ENCODE measurements around the gene INIP. TPM values are rescaled to one million over a fixed set of nuclear protein-coding genes. Genes with fewer than 3 reads are reported as not detected.

INIP gene
- polyA plus RNA-seq, 1 experiment, result 10.9 TPM

GRCh38 chr9:112750764-112751055, 32.8 kb upstream of the INIP start:
- CTCF ChIA-PET, result interaction anchor here (1.0 to 2.8 kb wide), 4 partner anchors 13 to 43 kb away, joined by 3 to 15 read pairs (median 4); partner anchors contain the start of gene INIP
- TF ChIP-seq CTCF (IDR thresholded peaks at IDR 0.05; ENCODE audit: insufficient read depth, low read depth, low read length), result no peak
- no peaks in the 10 kb centered on the region for H3K27me3 ChIP-seq (ENCODE audit: control insufficient read depth, insufficient read depth, low read length)
- POLR2A ChIA-PET, result no interaction called here
- H3K36me3 ChIP-seq (ENCODE audit: control insufficient read depth, insufficient read depth, low read length), result no peaks in the 10 kb centered on the region
- no peak for DNase-seq (ENCODE audit: low read depth)
- H3K4me3 ChIP-seq (ENCODE audit: low read depth, low read length), result peak overlapping the region; percentile 91

- DNase-seq (ENCODE audit: low read depth), result no peak
- POLR2A ChIA-PET, result no interaction called here
- CTCF ChIA-PET, result interaction anchor here (0.8 to 2.8 kb wide), 5 partner anchors 11 to 69 kb away, joined by 3 to 15 read pairs (median 3); partner anchors contain the start of gene INIP
- Histone ChIP-seq H3K27me3 (ENCODE audit: control insufficient read depth, insufficient read depth, low read length) (no peaks in the 10 kb centered on the region), H3K36me3 (ENCODE audit: control insufficient read depth, insufficient read depth, low read length) (no peaks in the 10 kb centered on the region), H3K4me3 (ENCODE audit: low read depth, low read length) (peak within 1 kb of the TSS; percentile 91)
- TF ChIP-seq CTCF (IDR thresholded peaks at IDR 0.05; ENCODE audit: insufficient read depth, low read depth, low read length), result 0 out of 2 replicates have a peak, but pooled peaks have one; percentile 18
These were observed 32.3 kb upstream of the INIP start, which contains the start of gene SNX30 for GRCh38 chr9:112750016-112750763. Gene SNX30, plus strand, starts transcription at chr9:112750760. Its CDS starts 242 bp downstream, at chr9:112751002.

- ChIA-PET POLR2A (no interaction called here), CTCF (no interaction called here)
- no peak overlapping the region for H3K4me3 ChIP-seq (ENCODE audit: low read depth, low read length)
- no peak for TF ChIP-seq CTCF (IDR thresholded peaks at IDR 0.05; ENCODE audit: insufficient read depth, low read depth, low read length)
- no peak for DNase-seq (ENCODE audit: low read depth)
- no peaks in the 10 kb centered on the region for H3K36me3 ChIP-seq (ENCODE audit: control insufficient read depth, insufficient read depth, low read length)
- no peaks in the 10 kb centered on the region for H3K27me3 ChIP-seq (ENCODE audit: control insufficient read depth, insufficient read depth, low read length)
These were observed 29.2 kb upstream of the INIP start for GRCh38 chr9:112747094-112747493.

- CTCF ChIA-PET, result interaction anchor here (1.5 kb wide), 1 partner anchor 13 kb away, joined by 6 read pairs; no protein-coding TSS in a partner anchor
- no peak for TF ChIP-seq CTCF (IDR thresholded peaks at IDR 0.05; ENCODE audit: insufficient read depth, low read depth, low read length)
These were observed 26.3 kb upstream of the INIP start for GRCh38 chr9:112744177-112744576.

GRCh38 chr9:112743216-112743836, 25.4 kb upstream of the INIP start:
- CTCF ChIA-PET, result interaction anchor here (1.5 to 1.8 kb wide), 2 partner anchors 13 to 49 kb away, joined by 6 to 7 read pairs; no protein-coding TSS in a partner anchor
- H3K36me3 ChIP-seq (ENCODE audit: control insufficient read depth, insufficient read depth, low read length), result no peaks in the 10 kb centered on the region
- POLR2A ChIA-PET, result no interaction called here
- no peak for DNase-seq (ENCODE audit: low read depth)
- H3K27me3 ChIP-seq (ENCODE audit: control insufficient read depth, insufficient read depth, low read length), result no peaks in the 10 kb centered on the region
- peak; percentile 19; the same call in 1 of the 2 replicates for TF ChIP-seq CTCF (IDR thresholded peaks at IDR 0.05; ENCODE audit: insufficient read depth, low read depth, low read length)
- H3K4me3 ChIP-seq (ENCODE audit: low read depth, low read length), result no peak overlapping the region

More at GRCh38 chr9:112744177-112744576, 26.3 kb upstream of the INIP start:
- Histone ChIP-seq H3K27me3 (ENCODE audit: control insufficient read depth, insufficient read depth, low read length) (no peaks in the 10 kb centered on the region), H3K4me3 (ENCODE audit: low read depth, low read length) (no peak overlapping the region), H3K36me3 (ENCODE audit: control insufficient read depth, insufficient read depth, low read length) (no peaks in the 10 kb centered on the region)
- no peak for DNase-seq (ENCODE audit: low read depth)
- POLR2A ChIA-PET, result no interaction called here

Measured in BJ (cell line).